Liver (tissue), 3 donors: ENCODE results near the gene TMEM125.

Source experiments
- ATF3 ChIP-seq: IDR thresholded peaks from 2 replicates; pipeline ENCODE4 v1.6.1; 2016; ENCODE audit warnings: antibody characterized with exemption
- CTCF ChIP-seq: fragments of 150-350 bp; IDR thresholded peaks from 2 replicates; pipeline ENCODE4 v1.5.1; 2017; ENCODE audit warnings: improper control_type of control experiment, low read depth, low read length; ENCODE audit not compliant: missing input control
- EGR1 ChIP-seq, 2 donors: IDR thresholded peaks; 2 replicates each; pipeline ENCODE4 v1.6.1; 2016 to 2018; ENCODE audit warnings: antibody characterized with exemption in 2 of 2, low read depth in 2 of 2
- GABPA ChIP-seq, 2 donors: IDR thresholded peaks in 1 of 2; conservative IDR thresholded peaks in 1 of 2; 2 replicates each; pipeline ENCODE4 v1.6.1; 2016; ENCODE audit warnings: antibody characterized with exemption in 2 of 2, mild to moderate bottlenecking in 1 of 2, moderate library complexity in 1 of 2
- JUND ChIP-seq, 2 donors: IDR thresholded peaks; 2 replicates each; pipeline ENCODE4 v1.6.1; 2016; ENCODE audit warnings: antibody characterized with exemption in 2 of 2
- MAX ChIP-seq: IDR thresholded peaks from 2 replicates; pipeline ENCODE4 v1.6.1; 2016; ENCODE audit warnings: antibody characterized with exemption
- RAD21 ChIP-seq, 2 donors: IDR thresholded peaks; 2 replicates each; pipeline ENCODE4 v1.6.1; 2016; ENCODE audit warnings: antibody characterized with exemption in 2 of 2, mild to moderate bottlenecking in 2 of 2
- REST ChIP-seq: IDR thresholded peaks from 2 replicates; pipeline ENCODE4 v1.6.1; 2016; ENCODE audit warnings: antibody characterized with exemption, mild to moderate bottlenecking
- TAF1 ChIP-seq: conservative IDR thresholded peaks from 2 replicates; pipeline ENCODE4 v1.6.1; 2016; ENCODE audit warnings: antibody characterized with exemption, mild to moderate bottlenecking
- ZBTB33 ChIP-seq: IDR thresholded peaks from 2 replicates; pipeline ENCODE4 v1.6.1; 2016; ENCODE audit warnings: antibody characterized with exemption
- donor health status: healthy.
- donor health status: healthy.

- no peak for TF ChIP-seq CTCF
- TF ChIP-seq JUND (IDR thresholded peaks at IDR 0.05): no peak
- TF ChIP-seq ATF3: no peak
- TF ChIP-seq ZBTB33: no peak
- TF ChIP-seq EGR1 (IDR thresholded peaks at IDR 0.05; ENCODE audit: low read depth in 2 of 2): no peak
- TF ChIP-seq RAD21 (IDR thresholded peaks at IDR 0.05): no peak
- no peak for TF ChIP-seq REST
- no peak for TF ChIP-seq TAF1
- no peak for TF ChIP-seq GABPA (IDR thresholded peaks at IDR 0.05 in 1 of 2, conservative IDR thresholded peaks at IDR 0.05 in 1 of 2)
- no peak for TF ChIP-seq MAX
Observed at GRCh38 chr1:43258370-43258769, 11.4 kb upstream of the TMEM125 start.
